Measurements from ENCODE around the gene BST2.

Gene BST2

DNA sequence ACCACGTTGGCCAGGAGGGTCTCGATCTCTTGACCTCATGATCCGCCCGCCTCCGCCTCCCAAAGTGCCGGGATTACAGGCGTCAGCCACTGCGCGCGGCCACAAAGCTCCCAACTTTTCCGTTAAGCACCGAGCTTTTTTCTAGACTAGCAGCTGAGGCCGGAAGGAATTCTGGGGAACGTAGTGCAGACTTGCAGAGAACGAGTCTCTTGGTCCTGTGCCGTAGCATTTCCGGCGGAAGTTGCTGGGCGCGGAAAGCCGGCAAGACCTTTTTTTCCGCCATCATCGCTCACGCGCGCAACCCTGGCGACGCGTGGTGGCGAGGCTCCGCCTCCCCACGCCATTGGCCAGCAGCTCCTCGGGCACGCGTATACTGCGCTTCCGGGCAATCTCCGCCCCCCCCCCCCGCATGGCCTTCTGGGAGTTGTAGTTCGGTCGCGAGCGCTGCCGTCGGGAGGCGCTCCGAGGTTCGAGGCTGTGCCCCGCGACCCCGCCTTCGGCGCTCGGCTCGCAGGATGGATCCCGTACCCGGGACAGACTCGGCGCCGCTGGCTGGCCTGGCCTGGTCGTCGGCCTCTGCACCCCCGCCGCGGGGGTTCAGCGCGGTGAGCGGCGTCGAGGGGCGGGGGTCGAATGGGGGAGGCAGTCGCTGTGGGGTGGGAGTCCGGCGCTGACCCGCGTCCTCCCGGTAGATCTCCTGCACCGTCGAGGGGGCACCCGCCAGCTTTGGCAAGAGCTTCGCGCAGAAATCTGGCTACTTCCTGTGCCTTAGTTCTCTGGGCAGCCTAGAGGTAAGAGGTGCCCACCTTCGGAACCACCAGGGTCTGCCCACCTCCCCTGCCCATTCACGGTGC, 14.4 kb upstream of the BST2 start, which contains the start of gene MVB12A:
Gene MVB12A (plus strand): TSS at position 427 of the 854 bp plus-strand sequence. CDS start 89 bp downstream, at position 516.
- ATAC-seq (peak; percentile 96), DNase-seq (peak; percentile 97)

DNA sequence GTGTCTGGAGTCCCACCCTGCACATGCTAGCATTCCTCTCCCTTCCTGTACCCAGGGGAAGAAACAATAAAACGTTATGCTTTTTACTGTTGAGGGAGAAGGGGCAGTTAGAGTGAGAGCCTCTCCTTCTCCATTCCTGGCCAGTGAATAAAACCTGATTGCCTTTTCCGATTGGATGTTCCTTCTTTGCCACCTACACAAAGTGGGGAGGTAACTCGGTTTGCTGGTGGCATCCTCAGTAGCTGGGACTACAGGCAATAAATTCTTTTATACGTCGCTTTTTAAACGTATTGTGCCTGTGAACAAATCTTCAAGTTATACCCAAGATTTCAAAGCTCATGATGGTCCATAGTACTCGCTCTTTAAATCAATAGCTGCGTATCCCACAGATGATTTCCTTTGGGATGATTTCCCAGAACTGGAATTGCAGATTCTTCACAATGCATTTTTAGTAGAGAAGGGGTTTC, 13.8 kb upstream of the BST2 start:
- DNase-seq (no peak), ATAC-seq (no peak)

DNA sequence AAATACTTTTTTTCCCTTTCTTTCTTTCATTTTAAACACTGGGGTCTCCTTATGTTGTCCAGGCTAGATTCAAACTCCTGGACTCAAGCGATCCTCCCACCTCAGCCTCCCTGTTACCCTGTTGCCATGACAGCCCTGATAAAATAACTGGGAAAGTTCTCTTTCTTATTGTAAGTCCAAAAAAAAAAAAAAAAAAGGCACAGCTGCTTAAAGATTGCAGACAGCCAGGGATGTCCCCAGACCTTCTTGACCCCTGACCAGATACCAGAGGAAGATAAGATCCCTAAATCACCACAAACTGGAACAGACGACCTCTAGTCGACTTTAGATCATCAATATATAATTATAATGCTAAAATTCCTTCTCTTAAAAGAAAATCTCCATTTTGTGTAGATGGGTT, 13.3 kb upstream of the BST2 start:
- ATAC-seq, result no peak
- no peak for DNase-seq

DNA sequence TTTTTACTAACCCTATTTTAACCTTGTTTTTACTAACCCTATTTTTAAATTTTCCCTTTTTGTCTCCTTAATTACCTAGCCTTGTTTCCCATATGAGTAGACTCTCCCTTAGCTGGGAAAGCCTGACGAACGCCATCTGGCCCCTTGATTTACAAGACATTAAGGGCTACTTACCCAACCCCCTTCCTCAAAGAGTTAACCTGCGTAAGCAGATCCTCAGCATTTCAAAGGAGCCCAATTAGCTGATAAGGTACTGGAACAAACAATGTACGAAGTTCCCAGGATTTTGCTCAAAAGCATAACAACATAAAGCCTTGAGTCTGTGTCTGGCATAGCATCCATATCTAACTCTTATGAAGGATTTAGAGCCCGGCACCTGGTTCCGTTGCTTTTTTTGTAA, 9.7 kb upstream of the BST2 start:
- no peak for ATAC-seq

DNA sequence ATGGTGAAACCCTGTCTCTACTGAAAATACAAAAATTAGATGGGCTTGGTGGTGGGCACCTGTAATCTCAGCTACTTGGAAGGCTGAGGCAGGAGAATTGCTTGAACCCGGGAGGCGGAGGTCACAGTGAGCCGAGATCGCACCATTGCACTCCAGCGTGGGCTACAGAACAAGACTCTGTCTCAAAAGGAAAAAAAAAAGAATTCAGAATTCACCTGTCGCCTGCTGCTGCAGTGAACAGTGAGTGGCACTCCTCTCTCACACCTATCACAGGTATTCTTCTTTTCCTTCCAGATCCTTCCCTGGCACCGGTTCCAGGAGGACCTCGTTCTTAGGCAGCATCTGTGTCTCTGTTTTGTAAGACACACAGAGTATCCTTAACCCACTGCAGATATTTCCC, 8.7 kb upstream of the BST2 start:
- DNase-seq (no peak), ATAC-seq (no peak)

More for the DNA sequence above, 9.7 kb upstream of the BST2 start:
- no peak for DNase-seq

DNA sequence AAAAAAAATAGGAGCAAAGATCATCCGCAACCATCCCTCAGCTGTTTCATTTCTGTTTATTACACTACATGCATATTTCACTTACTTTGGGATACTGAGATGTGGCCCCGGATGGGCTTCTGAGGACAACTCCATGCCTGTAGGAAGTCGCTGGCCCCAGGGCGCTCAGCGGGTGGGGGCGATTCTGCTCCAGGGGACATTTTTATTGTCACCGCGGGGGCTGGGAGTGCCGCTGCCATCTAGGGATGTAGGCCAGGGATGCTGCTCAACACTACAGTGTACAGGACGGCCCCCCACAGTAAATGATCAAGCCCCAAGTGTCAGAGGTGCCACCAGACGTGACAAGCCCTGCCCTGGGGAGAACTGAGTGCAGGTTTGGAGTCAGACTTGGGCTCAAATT, 6.4 kb upstream of the BST2 start:
- DNase-seq (no peak), ATAC-seq (no peak)

DNA sequence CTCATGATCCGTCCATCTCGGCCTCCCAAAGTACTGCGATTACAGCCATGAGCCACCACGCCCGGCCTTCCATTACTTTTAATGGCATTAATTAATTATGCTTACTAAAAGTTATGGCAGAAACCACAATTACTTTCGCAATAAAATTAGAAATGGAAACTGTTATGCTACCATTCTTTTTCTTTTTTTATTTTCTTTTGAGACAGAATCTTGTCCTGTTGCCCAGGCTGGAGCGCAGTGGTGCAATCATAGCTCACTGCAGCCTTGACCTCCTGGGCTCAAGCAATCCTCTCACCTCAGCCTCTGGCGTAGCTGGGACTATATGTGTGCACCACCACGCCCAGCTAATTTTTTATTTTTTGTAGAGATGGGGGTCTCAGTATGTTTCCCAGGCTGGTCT, 4.6 kb upstream of the BST2 start:
- no peak for DNase-seq
- ATAC-seq, result no peak

DNA sequence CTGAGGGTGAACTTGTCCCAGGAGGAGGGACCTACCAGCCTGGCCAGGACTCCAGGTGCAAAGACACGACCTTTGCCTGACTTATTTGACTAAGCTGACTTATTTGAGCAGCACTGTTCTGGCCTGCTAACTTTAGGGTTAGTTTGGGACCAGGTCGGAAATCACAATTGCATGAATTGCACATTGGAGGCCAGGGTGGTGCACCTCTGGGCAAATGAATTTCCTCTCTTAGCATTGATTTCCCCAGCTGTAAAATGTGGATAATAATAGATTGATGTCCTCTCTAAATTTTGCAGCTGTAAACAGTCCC, 1.4 kb upstream of the BST2 start:
- DNase-seq (no peak), ATAC-seq (no peak)

DNA sequence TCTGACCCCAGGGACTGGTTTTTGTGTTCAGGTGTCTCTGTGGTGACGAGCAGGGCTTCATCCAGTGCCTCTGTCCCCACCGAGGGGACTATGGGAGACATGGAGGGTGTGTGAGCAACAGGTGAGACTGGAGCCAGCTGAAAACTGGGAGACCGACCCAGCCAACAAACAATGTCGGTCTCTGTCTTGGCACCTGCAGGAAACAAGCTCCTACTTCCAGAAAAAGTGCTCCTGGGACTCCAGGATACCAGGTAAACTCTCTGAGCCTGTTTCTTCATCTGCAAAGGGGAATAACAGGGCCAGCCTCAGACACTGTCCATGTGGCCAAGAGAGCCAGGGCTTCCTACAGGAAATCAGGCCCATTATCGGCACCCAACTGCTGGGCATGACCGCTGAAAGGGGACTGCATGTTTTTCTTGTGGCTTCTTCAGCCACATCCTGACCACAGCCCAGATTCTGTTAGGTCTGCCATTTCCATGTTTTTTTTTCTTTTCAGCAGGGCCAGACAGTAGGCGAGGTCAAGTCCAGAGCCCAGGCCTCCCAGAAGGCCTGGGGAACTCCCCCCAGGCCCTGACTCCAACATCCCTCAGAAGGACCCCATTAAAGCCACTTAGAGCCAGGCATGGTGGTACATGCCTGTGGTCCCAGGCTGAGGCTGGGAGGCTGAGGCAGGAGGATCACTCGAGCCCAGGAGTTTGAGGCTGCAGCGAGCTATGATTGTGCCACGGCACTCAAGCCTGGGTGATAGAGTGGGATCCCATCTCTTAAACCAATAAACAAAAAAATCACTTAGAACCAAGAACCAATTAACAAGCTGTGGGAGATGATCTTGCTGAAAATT, 836 bp upstream of the BST2 start:
- ATAC-seq (no peak), DNase-seq (peak; percentile 48)

DNA sequence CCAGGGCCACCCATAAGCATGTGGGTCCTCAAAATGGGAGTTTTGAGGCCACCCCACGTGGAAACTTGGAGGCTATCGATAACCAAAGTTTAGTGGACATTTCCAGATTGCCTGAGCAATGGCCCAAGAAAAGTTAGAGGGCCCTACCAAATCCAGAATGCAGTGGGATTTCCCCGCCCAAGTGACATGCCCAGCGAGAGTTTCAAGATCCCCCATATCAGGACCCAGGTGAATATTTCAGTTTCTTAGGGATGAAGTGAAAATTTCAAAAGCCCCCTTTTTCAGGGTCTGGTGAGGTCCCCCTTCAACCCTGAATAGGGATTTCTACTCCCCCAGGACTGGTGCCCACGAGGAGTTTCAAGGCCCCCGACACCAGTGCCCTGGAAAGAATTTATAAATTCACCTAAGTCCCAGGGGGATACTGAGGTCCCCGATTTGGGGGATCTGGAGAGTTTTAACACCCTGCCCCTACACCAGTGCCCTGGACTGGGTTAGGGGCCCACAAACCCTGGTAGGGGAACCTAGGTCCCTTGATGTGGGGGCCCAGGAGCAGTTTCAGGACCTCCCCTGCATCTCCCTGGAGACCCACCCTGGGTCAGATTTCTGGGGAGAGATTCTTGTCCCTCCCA, 695 bp downstream of the BST2 start:
- peak; percentile 31 for DNase-seq
- no peak for ATAC-seq

DNA sequence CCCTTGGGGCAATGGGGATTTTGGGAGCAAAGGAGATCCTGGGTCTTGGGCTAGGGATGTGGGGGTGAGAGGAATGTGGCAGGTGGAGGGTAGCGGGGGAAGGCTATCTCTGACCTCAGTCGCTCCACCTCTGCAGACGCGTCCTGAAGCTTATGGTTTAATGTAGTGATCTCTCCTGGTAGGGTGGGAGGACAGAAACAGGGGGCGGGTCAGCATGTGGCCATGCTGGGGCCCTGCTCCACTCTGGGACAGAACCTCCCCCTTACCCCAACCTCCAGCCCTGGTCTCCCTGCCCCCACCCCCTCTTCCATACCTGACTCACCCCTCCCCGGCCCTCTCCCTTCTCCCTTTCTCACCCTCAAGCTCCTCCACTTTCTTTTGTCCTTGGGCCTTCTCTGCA, 1.4 kb downstream of the BST2 start:
- ATAC-seq, result no peak
- peak; percentile 35 for DNase-seq

DNA sequence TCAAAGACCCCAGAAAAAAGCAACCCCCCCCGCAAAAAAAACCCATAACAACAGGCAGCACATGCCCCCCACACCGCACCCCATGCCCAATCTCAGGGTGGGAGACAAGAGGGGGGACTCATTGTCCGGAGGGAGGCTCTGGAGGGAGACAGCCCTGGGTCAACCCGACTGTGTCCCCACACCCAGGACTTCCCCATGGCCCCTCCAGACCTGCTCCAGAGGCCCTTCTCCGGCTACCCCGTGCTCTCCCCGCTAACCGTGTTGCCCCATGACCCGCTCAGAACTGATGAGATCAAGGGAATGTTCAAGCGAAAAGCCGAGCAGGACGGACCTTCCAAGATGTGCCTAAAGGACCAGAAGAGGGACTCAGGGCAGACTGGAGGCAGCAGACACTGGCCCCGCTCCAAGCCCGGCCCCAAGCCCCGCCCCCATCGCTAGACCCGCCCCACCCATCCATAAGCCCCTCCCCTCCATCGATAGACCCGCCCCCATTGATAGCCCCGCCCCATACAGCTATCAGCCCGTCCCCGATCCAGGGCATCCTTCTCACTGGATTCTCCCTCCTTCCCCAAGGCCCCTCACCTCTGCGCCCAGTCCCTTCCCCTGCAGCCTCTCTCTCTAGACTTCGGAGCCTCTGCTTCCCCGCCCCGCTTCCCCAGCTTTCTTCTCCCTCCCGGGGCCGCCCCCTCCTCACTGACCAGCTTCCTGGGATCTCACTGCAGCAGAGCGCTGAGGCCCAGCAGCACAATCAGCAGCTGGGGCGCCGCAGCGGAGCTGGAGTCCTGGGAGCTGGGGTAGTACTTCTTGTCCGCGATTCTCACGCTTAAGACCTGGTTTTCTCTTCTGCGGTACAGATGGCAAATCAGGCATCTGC, 2.2 kb downstream of the BST2 start:
- ATAC-seq (no peak), DNase-seq (peak; percentile 68)

DNA sequence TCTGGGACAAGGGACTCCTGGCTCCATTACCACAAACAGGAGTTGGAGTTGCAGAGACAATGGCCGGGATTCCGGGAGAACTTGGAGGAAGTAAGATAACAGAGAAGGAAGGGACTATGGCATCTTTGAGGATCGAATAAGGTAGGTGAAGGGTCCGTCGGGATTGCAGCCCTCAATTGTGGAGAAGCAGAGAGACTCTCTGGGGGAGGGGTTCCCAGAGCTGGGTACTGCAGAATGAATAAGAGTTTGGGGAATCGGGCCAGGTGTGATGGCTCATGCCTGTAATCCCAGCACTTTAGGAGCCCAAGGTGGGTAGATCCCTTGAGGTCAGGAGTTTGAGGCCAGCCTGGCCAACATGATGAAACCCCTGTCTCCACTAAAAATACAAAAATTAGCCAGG, 3.8 kb downstream of the BST2 start:
- ATAC-seq, result no peak

DNA sequence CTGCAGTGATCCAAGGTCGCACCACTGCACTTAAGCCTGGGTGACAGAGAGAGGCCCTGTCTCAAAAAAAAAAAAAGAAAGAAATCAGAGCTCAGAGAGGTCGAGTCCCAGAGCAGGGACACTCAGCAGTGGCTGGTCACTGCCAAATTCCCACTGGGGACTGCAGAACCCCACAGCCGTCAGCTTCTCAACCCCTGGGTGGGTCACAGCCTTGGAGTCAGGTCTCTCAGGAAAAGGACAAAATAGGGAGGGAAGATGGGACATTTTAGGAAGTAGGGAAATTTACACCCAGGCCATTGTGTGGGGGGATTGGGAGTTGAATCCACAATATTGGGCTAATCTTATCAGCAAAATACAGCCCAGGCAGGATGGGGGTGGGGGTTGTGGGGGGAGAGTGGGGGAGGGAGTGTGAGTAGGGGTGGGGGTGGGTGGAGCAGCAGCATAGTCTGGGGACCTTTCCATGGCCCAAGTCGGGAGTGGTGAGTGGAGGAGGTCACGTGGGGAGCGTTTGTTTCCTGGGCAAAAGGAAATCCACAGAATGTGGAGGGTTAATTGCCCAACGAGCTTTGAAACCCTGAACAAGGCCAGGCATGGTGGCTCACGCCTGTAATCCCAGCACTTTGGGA, 6.4 kb downstream of the BST2 start:
- DNase-seq (no peak), ATAC-seq (no peak)

More for the DNA sequence above, 3.8 kb downstream of the BST2 start:
- DNase-seq, result no peak

DNA sequence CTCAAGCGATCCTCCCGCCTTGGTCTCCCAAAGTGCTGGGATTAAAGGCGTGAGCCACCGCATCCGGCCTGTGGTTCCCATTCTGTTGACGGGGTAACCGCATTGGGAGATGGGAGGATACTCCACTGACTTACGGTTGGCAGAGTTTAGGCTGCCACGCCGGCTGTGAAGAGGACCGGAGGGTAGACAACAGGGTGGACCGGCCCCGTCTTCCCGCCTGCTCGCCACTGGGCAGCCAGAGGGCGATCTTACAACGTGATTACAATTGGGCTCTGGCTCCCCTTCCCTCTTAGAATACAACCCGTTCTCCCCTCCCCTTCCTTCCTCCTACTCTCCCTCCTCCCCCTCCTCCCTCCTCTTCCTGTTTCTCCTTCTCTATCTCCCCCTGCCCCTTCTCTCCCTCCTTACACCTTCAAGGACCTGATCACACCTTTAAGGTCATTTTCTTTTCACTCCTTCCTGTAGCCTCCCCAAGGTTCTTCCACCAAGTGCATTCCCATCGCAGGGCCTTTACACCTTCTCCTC, 10.5 kb downstream of the BST2 start:
- peak; percentile 58 for ATAC-seq
- peak; percentile 87 for DNase-seq

DNA sequence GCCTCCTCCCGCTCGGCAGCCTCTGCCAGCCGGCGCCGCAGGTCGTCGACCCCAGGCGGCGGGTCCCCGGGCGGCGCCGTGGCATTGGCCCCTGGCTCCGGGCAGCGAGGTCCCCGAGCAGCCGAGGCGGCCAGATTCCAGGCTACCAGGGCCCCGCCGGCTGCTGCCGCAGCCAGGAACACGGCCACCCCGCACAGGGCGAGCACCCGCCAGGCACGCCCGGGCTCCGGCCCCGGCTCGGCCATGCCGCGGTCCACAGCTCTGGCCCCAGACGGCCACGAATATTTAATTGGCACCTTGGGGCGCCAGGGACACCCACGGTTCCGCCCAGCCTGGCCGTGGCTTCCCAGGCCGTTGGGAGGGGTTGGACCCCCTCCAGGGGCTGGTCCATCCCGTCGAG, 11.5 kb downstream of the BST2 start, which contains the start of gene CCDC194:
Gene CCDC194 (minus strand): TSS at position 283 of the 400 bp plus-strand sequence. CDS start 38 bp downstream, at position 245.
- DNase-seq (no peak), ATAC-seq (no peak)

DNA sequence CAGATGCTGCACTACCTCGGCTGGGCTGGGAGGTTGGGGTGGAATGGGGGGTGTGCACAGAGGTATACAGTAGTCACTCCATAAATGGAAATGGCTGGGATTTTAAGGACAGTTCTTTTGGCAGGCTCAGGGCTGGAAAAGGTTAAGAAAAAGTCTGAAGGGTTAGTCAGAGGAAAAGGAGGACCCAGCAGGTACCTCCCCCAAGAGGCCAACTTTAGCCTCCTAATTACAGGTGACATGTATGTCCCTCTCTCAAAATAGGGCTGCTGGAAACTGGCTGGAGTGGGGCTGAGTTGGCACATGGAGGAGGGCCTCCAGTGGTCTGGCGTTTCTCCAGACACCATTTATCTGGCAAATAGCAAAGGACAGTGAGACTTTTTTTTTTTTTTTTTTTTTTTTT, 12.4 kb downstream of the BST2 start:
- no peak for DNase-seq
- no peak for ATAC-seq

DNA sequence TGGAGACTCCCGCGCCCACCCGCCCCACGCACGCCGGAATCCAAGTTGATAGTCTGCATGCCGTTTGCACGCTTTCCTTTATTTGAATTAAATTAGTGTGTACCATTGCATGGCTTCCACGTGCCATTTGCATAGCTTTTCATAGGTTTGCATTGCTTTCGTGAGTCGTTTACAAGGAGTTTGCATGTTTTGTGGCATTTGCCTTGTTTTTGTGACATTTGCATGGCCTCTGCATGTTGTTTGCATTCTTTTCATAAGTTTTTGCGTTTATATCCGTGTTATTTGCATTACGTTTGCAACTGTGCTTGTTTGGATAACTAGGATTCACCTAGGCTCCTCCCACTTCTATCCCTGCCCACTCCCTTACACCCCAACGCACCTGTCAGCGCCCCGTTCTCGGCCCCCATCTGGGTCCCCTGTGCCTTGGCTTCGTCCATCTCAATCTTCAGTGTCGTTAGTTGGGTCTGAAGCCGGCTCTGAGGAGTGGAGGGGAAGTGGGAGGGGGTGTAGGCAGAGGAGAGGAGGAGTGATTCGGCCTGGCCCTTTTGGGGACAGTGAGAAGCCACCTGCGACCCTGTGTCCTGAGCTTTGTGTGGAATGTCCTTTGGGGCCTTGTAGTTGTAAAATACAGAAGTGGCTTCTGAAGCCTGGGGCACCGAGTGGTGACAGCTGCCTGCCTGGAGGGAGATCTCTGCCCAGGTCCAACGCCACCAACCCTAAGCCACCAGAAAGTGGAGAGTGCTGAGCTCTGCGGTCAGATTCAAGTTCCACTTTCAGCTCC, 13.9 kb downstream of the BST2 start:
- ATAC-seq, result no peak

DNA sequence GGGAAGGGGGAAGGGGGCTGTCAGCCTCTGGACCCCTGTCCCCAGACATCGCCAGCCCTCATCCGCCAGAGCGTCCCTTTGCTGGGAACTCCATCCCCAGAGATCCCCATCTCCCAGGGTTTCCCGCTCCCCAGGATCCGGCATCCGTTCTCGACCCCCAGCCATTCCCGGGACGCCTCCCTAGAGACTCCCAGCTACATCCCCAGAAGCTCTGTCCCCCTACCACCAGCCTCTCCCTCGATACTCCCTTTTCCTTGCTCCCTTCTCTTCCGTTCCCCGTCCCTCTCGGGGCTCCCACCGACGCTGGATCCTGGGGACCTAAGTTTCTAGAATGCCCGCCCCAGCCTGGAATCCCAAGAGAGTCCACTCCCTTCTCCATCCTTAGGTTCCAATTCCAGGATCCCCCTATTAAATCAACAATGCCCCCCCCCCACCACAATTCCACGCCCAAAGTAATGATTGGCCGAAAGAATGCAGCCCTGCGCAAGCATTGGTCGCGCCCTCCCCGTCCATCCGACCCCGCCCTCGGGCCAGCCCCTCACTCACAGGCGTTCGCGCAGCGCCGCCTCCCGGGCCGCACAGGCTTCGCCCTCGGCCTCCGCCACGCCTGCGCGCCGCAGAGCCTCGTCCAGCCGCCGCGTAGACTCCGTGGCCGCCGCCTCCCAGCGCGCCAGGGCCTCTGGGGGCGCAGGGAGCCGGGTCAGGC, 14.6 kb downstream of the BST2 start:
- ATAC-seq (peak; percentile 97), DNase-seq (peak; percentile 96)

More for the DNA sequence above, 13.9 kb downstream of the BST2 start:
- no peak for DNase-seq
